ENCODE results near the gene PGM1. TPM values are rescaled to one million over a fixed set of nuclear protein-coding genes. Genes with fewer than 3 reads are reported as not detected.

Gene PGM1
- total RNA-seq, 1 donor from 2014 or later: 49.8 TPM

- DNase-seq (no peak), ATAC-seq (no peak)
- Histone ChIP-seq H3K27me3 (ENCODE audit: low read depth) (no peaks in the 10 kb centered on the region), H3K9me3 (no peaks in the 10 kb centered on the region), H3K36me3 (peaks cover 8% of the 10 kb centered on the region), H3K27ac (no peak overlapping the region), H3K4me3 (no peak overlapping the region), H3K4me1 (no peaks in the 10 kb centered on the region)
- no peak for TF ChIP-seq CTCF (IDR thresholded peaks at IDR 0.05)
- intact Hi-C loops (cut with DNase I): no loop called here
Measured at GRCh38 chr1:63663301-63663700, 70.1 kb downstream of the PGM1 start.

GRCh38 chr1:63663873-63664272 is 70.7 kb downstream of the PGM1 start:
- H3K4me1 ChIP-seq: no peaks in the 10 kb centered on the region
- no peak overlapping the region for H3K27ac ChIP-seq
- H3K27me3 ChIP-seq (ENCODE audit: low read depth): no peaks in the 10 kb centered on the region
- no peak for ATAC-seq
- intact Hi-C loops (cut with DNase I): no loop called here
- peaks cover 8% of the 10 kb centered on the region for H3K36me3 ChIP-seq
- DNase-seq: no peak
- H3K4me3 ChIP-seq: no peak overlapping the region
- H3K9me3 ChIP-seq: no peaks in the 10 kb centered on the region
- no peak for TF ChIP-seq CTCF (IDR thresholded peaks at IDR 0.05)

- Histone ChIP-seq H3K27me3 (ENCODE audit: low read depth) (no peaks in the 10 kb centered on the region), H3K27ac (no peak overlapping the region), H3K9me3 (no peaks in the 10 kb centered on the region), H3K4me3 (no peak overlapping the region), H3K36me3 (peaks cover 1% of the 10 kb centered on the region), H3K4me1 (no peaks in the 10 kb centered on the region)
- intact Hi-C loops (cut with DNase I): no loop called here
- ATAC-seq (no peak), DNase-seq (no peak)
- TF ChIP-seq CTCF (IDR thresholded peaks at IDR 0.05): no peak
Measured at GRCh38 chr1:63664742-63665141, 71.5 kb downstream of the PGM1 start.

GRCh38 chr1:63665410-63665809 is 72.2 kb downstream of the PGM1 start:
- intact Hi-C loops (cut with DNase I): no loop called here
- no peak overlapping the region for H3K4me3 ChIP-seq
- no peak overlapping the region for H3K27ac ChIP-seq
- no peak for TF ChIP-seq CTCF (IDR thresholded peaks at IDR 0.05)
- H3K9me3 ChIP-seq: no peaks in the 10 kb centered on the region
- no peaks in the 10 kb centered on the region for H3K36me3 ChIP-seq
- H3K27me3 ChIP-seq (ENCODE audit: low read depth): no peaks in the 10 kb centered on the region
- DNase-seq: no peak
- ATAC-seq: no peak
- no peaks in the 10 kb centered on the region for H3K4me1 ChIP-seq

- Histone ChIP-seq H3K9me3 (no peaks in the 10 kb centered on the region), H3K27me3 (ENCODE audit: low read depth) (no peaks in the 10 kb centered on the region), H3K27ac (no peak overlapping the region), H3K4me1 (no peaks in the 10 kb centered on the region), H3K36me3 (no peaks in the 10 kb centered on the region), H3K4me3 (no peak overlapping the region)
- intact Hi-C loops (cut with DNase I): no loop called here
- DNase-seq (no peak), ATAC-seq (no peak)
- no peak for TF ChIP-seq CTCF (IDR thresholded peaks at IDR 0.05)
Measured at GRCh38 chr1:63665824-63666223, 72.6 kb downstream of the PGM1 start.

DNA sequence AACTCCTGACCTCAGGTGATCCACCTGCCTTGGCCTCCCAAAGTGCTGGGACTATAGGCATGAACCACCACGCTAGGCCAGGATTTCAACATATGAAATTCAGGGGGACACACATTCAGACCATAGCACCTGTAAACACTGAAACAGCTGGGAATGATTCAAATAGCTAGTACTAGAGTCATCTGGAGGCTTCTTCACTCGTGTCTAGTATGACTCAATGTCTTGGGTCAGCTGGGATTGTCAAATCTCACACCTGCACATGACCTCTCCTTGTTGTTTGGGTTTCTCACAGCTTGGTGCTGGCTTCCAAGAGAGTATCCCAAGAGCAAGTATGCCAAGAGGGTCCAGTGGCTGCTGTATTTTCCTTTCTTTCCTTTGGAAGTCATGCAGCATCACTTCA is 75.1 kb downstream of the PGM1 start:
- Histone ChIP-seq H3K4me3 (no peak overlapping the region), H3K36me3 (no peaks in the 10 kb centered on the region), H3K27me3 (ENCODE audit: low read depth) (no peaks in the 10 kb centered on the region), H3K4me1 (no peaks in the 10 kb centered on the region), H3K27ac (no peak overlapping the region), H3K9me3 (no peaks in the 10 kb centered on the region)
- ATAC-seq: no peak
- intact Hi-C loops (cut with DNase I): no loop called here
- TF ChIP-seq CTCF (IDR thresholded peaks at IDR 0.05): no peak
- no peak for DNase-seq
